Pancreas (tissue), 10 donors: ENCODE results near the gene SNX9. TPM values are rescaled to one million over a fixed set of nuclear protein-coding genes. Genes with fewer than 3 reads are reported as not detected.

Source experiments
- ATAC-seq, 4 donors: fragments of 200-7000 bp; cut with Tn5 transposase; one replicate each; pipeline versions ENCODE4 v1.8.0 to v1.9.1; 2020; ENCODE audit warnings: mild to moderate bottlenecking in 4 of 4, moderate library complexity in 4 of 4
- DNase-seq, 6 donors: peaks; one replicate each; pipeline ENCODE4 v3.0.0-alpha.2; 2020
- FAIRE-seq: peaks from 2 replicates; lab custom pipeline; 2012; peaks lifted over from hg19 to GRCh38; lab: Jason Lieb, UNC
- H3K27ac ChIP-seq, 4 donors: fragments of 200-600 bp; sonication (generic); 1 replicate in 3 of 4; 2 replicates in 1 of 4; pipeline versions ENCODE4 v1.5.0 to v1.8.0; 2020
- H3K27me3 ChIP-seq, 4 donors: fragments of 200-600 bp; one replicate each; pipeline ENCODE4 v1.8.0; 2021
- H3K36me3 ChIP-seq, 3 donors: fragments of 200-600 bp; sonication (generic) in 1 of 3; one replicate each; pipeline versions ENCODE4 v1.5.0 to v1.8.0; 2020 to 2021
- H3K4me1 ChIP-seq, 3 donors: fragments of 200-600 bp; one replicate each; pipeline ENCODE4 v1.8.0; 2021
- H3K4me3 ChIP-seq, 4 donors: fragments of 200-600 bp; sonication (generic) in 2 of 4; one replicate each; pipeline versions ENCODE4 v1.5.0 to v1.8.0; 2020 to 2021
- H3K9me3 ChIP-seq, 4 donors: fragments of 200-600 bp; one replicate each; pipeline ENCODE4 v1.8.0; 2021
- CTCF ChIP-seq, 4 donors: fragments of 200-600 bp; sonication (generic) in 3 of 4; IDR thresholded peaks; one replicate each; pipeline versions ENCODE4 v1.5.0 to v1.8.0; 2021; ENCODE audit warnings: antibody characterized with exemption in 4 of 4
- WGBS, 2 donors: extraction: QIAGEN DNeasy Blood & Tissue Kit; methylation state at CpG; one replicate each; pipeline ENCODE4 v1.1.7; 2013; 5-methylcytosine and 5-hydroxymethylcytosine counted together
- intact Hi-C, 3 donors: fragments of 100-400 bp; cut with DNase I; formaldehyde crosslinking; loops; one replicate each; pipeline versions ENCODE4 v1.11.1 to v1.14.2; 2022
- polyA plus RNA-seq, 2 donors: library from polyadenylated mRNA; stranded (reverse); fragments of 200-250 nt; gene quantifications; one replicate each; pipeline ENCODE4 v1.2.3, GENCODE V29; 2013
- total RNA-seq, 6 donors: library from RNA; stranded (reverse); fragmentation: NEBNext Ultra II Directional in 4 of 6; extraction: Animal tissue kit (Norgen Biotek cat#: 25700) in 4 of 6; gene quantifications; one replicate each; pipeline versions ENCODE4 v1.2.1 to v1.2.4, GENCODE V29; 2021 to 2023
- donor health status: healthy with polysubstance abuse.
- donor health status: DM: no; HTN: no; CAD: no; lungs with moderate emphysema.
- donor health status: DM: no; HTN: no; CAD: no.
- donor health status: control.
- donor health status: control.
- donor health status: Bipolar disorder and iron deficiency.
- donor health status: DM: yes; HTN: yes; CAD: no.
- donor health status: DM: no; HTN: no; CAD: no.
- donor health status: DM: no; HTN: no; CAD: no.
- donor health status: DM: yes; HTN: yes; CAD: no.

Gene SNX9
- total and polyA plus RNA-seq, 8 donors, result 14.2 to 27.4 (median 16.2) TPM

DNA sequence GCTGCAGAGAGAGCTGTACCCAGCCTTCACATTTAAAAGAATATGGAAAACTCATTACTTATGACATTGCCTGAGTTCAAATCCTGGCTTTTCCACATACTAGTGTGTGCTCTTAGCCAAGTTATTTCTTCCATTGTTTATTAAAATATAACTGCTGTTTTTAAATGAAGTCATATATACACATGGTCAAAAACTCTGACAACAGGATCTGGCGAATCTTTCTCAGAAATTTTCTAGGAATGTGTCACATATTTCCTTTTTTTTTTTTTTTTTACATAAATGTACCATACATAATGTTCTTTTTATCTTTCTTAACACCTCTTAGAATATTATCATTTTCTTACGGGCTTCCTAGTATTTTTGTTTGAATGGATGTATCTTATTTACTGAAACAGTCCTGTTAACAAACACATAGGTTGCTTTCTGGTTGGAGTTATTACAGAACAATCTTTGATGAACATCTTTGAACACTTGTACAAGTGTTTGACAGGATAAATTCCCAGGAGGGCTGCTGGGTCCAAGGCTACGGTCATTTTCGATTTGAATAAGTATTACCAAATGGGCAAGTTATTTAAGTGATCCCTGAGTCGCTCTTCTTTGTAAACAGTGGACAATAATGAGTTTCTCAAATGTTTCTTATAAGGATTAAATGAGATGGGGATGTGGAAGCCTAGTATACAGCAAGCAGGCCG, 1.6 kb upstream of the SNX9 start:
- no peaks in the 10 kb centered on the region for H3K27me3 ChIP-seq
- no peak for TF ChIP-seq CTCF (IDR thresholded peaks at IDR 0.05)
- FAIRE-seq (no peak), DNase-seq (no peak), ATAC-seq (no peak)
- no peaks in the 10 kb centered on the region for H3K9me3 ChIP-seq
- no peak overlapping the region for H3K27ac ChIP-seq
- intact Hi-C loops, result no loop called here
- H3K4me1 ChIP-seq, result peaks cover 0 to 16% (median 0%) of the 10 kb centered on the region in 3 donors
- H3K4me3 ChIP-seq, result no peak overlapping the region
- H3K36me3 ChIP-seq, result no peaks in the 10 kb centered on the region
- 80 to 85% methylated on average over 6 of the region's 6 CpGs for WGBS, 2 donors

DNA sequence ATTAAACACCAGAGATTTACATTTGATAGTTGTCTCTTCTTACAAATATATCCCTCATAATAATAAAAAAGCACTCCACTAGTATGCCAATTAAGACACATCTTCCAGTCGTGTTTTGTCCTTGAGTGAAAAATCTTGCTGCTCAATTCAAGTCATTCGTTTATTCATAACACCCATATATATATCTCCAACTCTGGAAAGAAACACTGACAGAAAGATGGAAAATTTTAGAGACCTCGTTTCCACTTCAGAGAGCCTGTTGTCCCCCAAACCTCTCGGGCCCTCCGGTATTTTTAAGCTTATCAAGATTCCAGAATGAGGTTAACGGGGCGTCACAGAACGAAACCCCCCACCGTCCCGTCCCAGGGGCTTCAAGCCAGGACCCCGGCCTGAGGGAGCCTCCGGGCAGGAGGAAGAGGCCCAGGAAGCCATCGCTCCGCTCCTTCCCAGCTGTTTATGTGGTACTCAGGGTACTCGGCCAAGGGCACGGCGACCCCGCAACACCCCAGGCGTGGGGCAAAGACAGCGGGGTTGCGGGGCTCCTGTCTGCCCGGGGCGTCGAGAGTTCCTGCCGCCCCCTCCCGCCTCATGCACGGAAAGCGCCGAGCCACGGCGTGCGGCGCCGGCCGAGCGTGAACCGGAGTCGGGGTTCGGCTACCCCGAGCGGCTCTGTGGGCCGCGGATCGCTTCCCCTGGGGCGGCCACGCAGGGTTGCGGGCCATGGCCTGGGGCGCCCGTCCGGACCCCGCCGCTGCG, 623 bp upstream of the SNX9 start:
- peak overlapping the region; percentile 68 to 96 (median 82) for H3K27ac ChIP-seq
- peak overlapping the region in 3 of 4 donors; percentile 24 to 94 (median 89) for H3K4me3 ChIP-seq
- no peaks in the 10 kb centered on the region for H3K9me3 ChIP-seq
- peak in 5 of 6 donors; percentile 14 to 76 (median 40) for DNase-seq
- peak in 3 of 4 donors; percentile 17 to 18 (median 17) for ATAC-seq
- TF ChIP-seq CTCF (IDR thresholded peaks at IDR 0.05), result no peak
- no peaks in the 10 kb centered on the region for H3K36me3 ChIP-seq
- FAIRE-seq, result no peak
- intact Hi-C loops, result no loop called here
- H3K4me1 ChIP-seq, result peaks cover 0 to 16% (median 0%) of the 10 kb centered on the region in 3 donors
- H3K27me3 ChIP-seq, result no peaks in the 10 kb centered on the region
- 20 to 21% methylated on average over 47 to 53 of the region's 53 CpGs for WGBS, 2 donors

DNA sequence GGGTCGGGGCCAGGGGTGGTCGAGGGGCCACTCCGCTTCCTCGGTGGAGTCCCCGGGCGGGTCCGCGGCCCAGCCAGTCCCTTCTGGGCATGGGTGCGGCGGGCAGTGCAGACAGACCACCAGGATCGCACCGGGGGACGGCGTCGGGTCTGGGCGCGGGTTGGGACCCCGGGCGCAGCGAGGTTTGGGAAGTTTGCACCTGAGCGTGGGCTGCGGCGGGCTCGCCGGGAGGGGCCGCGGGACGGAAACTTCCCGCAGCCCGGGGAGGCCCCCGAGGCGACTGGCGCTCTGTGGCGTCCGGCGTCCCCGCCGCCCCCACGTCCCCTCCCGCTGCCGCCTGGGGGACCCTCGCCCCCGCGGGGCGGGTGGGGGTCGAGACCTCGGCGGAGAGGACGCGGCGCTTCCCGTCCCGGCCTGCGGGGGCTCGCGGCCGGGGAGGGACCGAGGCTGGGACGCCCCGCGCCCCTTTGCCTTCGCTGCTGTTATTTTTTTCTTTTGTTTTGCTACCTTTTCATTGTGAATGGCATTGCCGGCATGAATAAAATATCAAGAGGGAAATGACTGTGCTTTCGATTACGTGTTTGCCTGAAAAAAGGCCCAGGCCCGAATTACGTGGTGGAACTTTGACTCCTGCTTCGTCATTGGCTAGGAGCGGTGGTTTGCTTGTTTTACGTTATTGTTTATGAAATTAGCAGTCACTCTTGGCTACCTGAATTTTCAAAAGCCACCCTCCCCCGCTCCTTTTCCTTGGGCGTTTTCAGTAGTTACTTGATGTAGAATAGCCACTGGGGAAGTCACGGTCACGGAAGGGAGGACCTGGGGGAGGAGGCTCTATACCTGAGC, 703 bp downstream of the SNX9 start:
- Histone ChIP-seq H3K4me3 (peak overlapping the region; percentile 83 to 94 (median 90)), H3K27me3 (no peaks in the 10 kb centered on the region), H3K4me1 (peaks cover 0 to 14% (median 0%) of the 10 kb centered on the region in 3 donors), H3K9me3 (no peaks in the 10 kb centered on the region), H3K27ac (peak overlapping the region; percentile 91 to 98 (median 95)), H3K36me3 (no peaks in the 10 kb centered on the region)
- 0 to 1% methylated on average over 53 to 74 of the region's 74 CpGs for WGBS, 2 donors
- DNase-seq (peak; percentile 45 to 78 (median 64)), FAIRE-seq (no peak), ATAC-seq (peak; percentile 57 to 66 (median 62))
- no peak for TF ChIP-seq CTCF (IDR thresholded peaks at IDR 0.05)
- intact Hi-C loops, result no loop called here

GRCh38 chr6:157825243-157825904, 2.3 kb downstream of the SNX9 start:
- no peaks in the 10 kb centered on the region for H3K9me3 ChIP-seq
- no peaks in the 10 kb centered on the region for H3K27me3 ChIP-seq
- no peak overlapping the region for H3K27ac ChIP-seq
- intact Hi-C loops, result no loop called here
- H3K4me1 ChIP-seq, result peaks cover 0 to 9% (median 0%) of the 10 kb centered on the region in 3 donors
- no peak for TF ChIP-seq CTCF (IDR thresholded peaks at IDR 0.05)
- 45 to 46% methylated on average over 10 of the region's 10 CpGs for WGBS, 2 donors
- FAIRE-seq (no peak), DNase-seq (no peak), ATAC-seq (no peak)
- H3K4me3 ChIP-seq, result no peak overlapping the region
- H3K36me3 ChIP-seq, result no peaks in the 10 kb centered on the region
